SK-N-SH treated with all-trans-retinoic acid at 6 μM for 48 hours (cell line): ENCODE data around the gene SLC35F3.

Experiments used
- ATAC-seq: fragments of 200-7000 bp; cut with Tn5 transposase; 3 replicates; pipeline ENCODE4 v1.9.1; 2020; ENCODE audit warnings: mild to moderate bottlenecking, moderate library complexity
- ARNTL ChIP-seq: fragments of 450-650 bp; formaldehyde crosslinking; IDR thresholded peaks from 2 replicates; pipeline ENCODE4 v1.5.0; 2020; ENCODE audit warnings: low read depth, mild to moderate bottlenecking, moderate library complexity, borderline replicate concordance
- BACH2 ChIP-seq: fragments of 250-450 bp; sonication (Bioruptor Pico); IDR thresholded peaks from 2 replicates; pipeline ENCODE4 v1.9.0; 2021; ENCODE audit warnings: mild to moderate bottlenecking, borderline replicate concordance
- CSDC2 ChIP-seq: fragments of 250-450 bp; sonication (Bioruptor Pico); IDR thresholded peaks from 2 replicates; pipeline ENCODE4 v1.5.0; 2020; ENCODE audit warnings: mild to moderate bottlenecking, moderate library complexity
- CSRNP3 ChIP-seq: fragments of 250-450 bp; sonication (Bioruptor Pico); IDR thresholded peaks from 2 replicates; pipeline ENCODE4 v1.5.1; 2021; ENCODE audit warnings: mild to moderate bottlenecking, moderate library complexity
- ESRRG ChIP-seq: fragments of 250-450 bp; sonication (Bioruptor Pico); IDR thresholded peaks from 2 replicates; pipeline ENCODE4 v1.6.1; 2021; ENCODE audit warnings: mild to moderate bottlenecking
- GLIS3 ChIP-seq: fragments of 250-450 bp; sonication (Bioruptor Pico); IDR thresholded peaks from 2 replicates; pipeline ENCODE4 v1.5.0; 2020; ENCODE audit warnings: mild to moderate bottlenecking, moderate library complexity
- ISL1 ChIP-seq: fragments of 250-450 bp; sonication (Bioruptor Pico); IDR thresholded peaks from 2 replicates; pipeline ENCODE4 v2.1.2; 2022; ENCODE audit warnings: mild to moderate bottlenecking, moderate library complexity
- OSR1 ChIP-seq: fragments of 250-450 bp; sonication (Bioruptor Pico); IDR thresholded peaks from 2 replicates; pipeline ENCODE4 v1.8.0; 2022; ENCODE audit warnings: moderate library complexity, mild to moderate bottlenecking, inconsistent platforms
- PATZ1 ChIP-seq: fragments of 250-450 bp; sonication (Bioruptor Pico); IDR thresholded peaks from 2 replicates; pipeline ENCODE4 v1.8.0; 2020; ENCODE audit warnings: mild to moderate bottlenecking, moderate library complexity, borderline replicate concordance
- POU6F1 ChIP-seq: fragments of 250-450 bp; sonication (Bioruptor Pico); IDR thresholded peaks from 2 replicates; pipeline ENCODE4 v1.8.0; 2021; ENCODE audit warnings: low read depth, mild to moderate bottlenecking, moderate library complexity, borderline replicate concordance
- PPARA ChIP-seq: fragments of 250-450 bp; sonication (Bioruptor Pico); IDR thresholded peaks from 2 replicates; pipeline ENCODE4 v1.5.0; 2020; ENCODE audit warnings: mild to moderate bottlenecking, borderline replicate concordance
- RARB ChIP-seq: fragments of 250-450 bp; sonication (Bioruptor Pico); IDR thresholded peaks from 2 replicates; pipeline ENCODE4 v1.8.0; 2021; ENCODE audit warnings: mild to moderate bottlenecking, moderate library complexity
- SNAI2 ChIP-seq: fragments of 250-450 bp; sonication (Bioruptor Pico); IDR thresholded peaks from 2 replicates; pipeline ENCODE4 v1.5.0; 2020; ENCODE audit warnings: mild to moderate bottlenecking, moderate library complexity
- TCF4 ChIP-seq: fragments of 250-450 bp; sonication (Bioruptor Pico); IDR thresholded peaks from 2 replicates; pipeline ENCODE4 v1.8.0; 2021; ENCODE audit warnings: mild to moderate bottlenecking, moderate library complexity, borderline replicate concordance
- TOX ChIP-seq: fragments of 250-450 bp; sonication (Bioruptor Pico); IDR thresholded peaks from 2 replicates; pipeline ENCODE4 v1.8.0; 2021; ENCODE audit warnings: mild to moderate bottlenecking, moderate library complexity, borderline replicate concordance
- TSHZ2 ChIP-seq: fragments of 250-450 bp; sonication (Bioruptor Pico); IDR thresholded peaks from 2 replicates; pipeline ENCODE4 v1.5.0; 2020; ENCODE audit warnings: mild to moderate bottlenecking, moderate library complexity
- ZFP30 ChIP-seq: fragments of 450-650 bp; formaldehyde crosslinking; IDR thresholded peaks from 2 replicates; pipeline ENCODE4 v1.5.0; 2022; ENCODE audit warnings: mild to moderate bottlenecking, moderate library complexity
- ZNF565 ChIP-seq: fragments of 450-650 bp; formaldehyde crosslinking; conservative IDR thresholded peaks from 2 replicates; pipeline ENCODE4 v1.5.0; 2020; ENCODE audit warnings: low read depth, mild to moderate bottlenecking, moderate library complexity
- ZNF70 ChIP-seq: fragments of 450-650 bp; formaldehyde crosslinking; IDR thresholded peaks from 2 replicates; pipeline ENCODE4 v1.5.0; 2020; ENCODE audit warnings: mild to moderate bottlenecking, moderate library complexity
- ZNF8 ChIP-seq: fragments of 450-650 bp; formaldehyde crosslinking; IDR thresholded peaks from 2 replicates; pipeline ENCODE4 v1.5.0; 2020; ENCODE audit warnings: mild to moderate bottlenecking, moderate library complexity

Gene SLC35F3

GRCh38 chr1:234292011-234292410, 387.5 kb downstream of the SLC35F3 start:
- no peak for TF ChIP-seq RARB (CRISPR knock-in tag)
- no peak for TF ChIP-seq ARNTL (CRISPR knock-in tag)
- no peak for TF ChIP-seq TOX (CRISPR knock-in tag)
- no peak for TF ChIP-seq ZFP30
- TF ChIP-seq PATZ1 (CRISPR knock-in tag) = no peak
- TF ChIP-seq POU6F1 (CRISPR knock-in tag) = no peak
- TF ChIP-seq TSHZ2 (CRISPR knock-in tag) = no peak
- no peak for TF ChIP-seq ESRRG
- no peak for ATAC-seq

GRCh38 chr1:234292548-234292947, 388.1 kb downstream of the SLC35F3 start:
- ATAC-seq = no peak
- TF ChIP-seq TOX (CRISPR knock-in tag) = no peak
- no peak for TF ChIP-seq ESRRG
- TF ChIP-seq TCF4 = no peak
- TF ChIP-seq PPARA (CRISPR knock-in tag) = no peak
- TF ChIP-seq PATZ1 (CRISPR knock-in tag) = no peak
- no peak for TF ChIP-seq CSRNP3 (CRISPR knock-in tag)
- no peak for TF ChIP-seq ZFP30
- TF ChIP-seq ZNF565 = no peak
- no peak for TF ChIP-seq OSR1 (CRISPR knock-in tag)
- TF ChIP-seq CSDC2 (CRISPR knock-in tag) = no peak
- no peak for TF ChIP-seq SNAI2 (CRISPR knock-in tag)
- TF ChIP-seq GLIS3 (CRISPR knock-in tag) = no peak
- TF ChIP-seq BACH2 (CRISPR knock-in tag) = no peak
- TF ChIP-seq ISL1 (CRISPR knock-in tag) = no peak
- no peak for TF ChIP-seq POU6F1 (CRISPR knock-in tag)
- TF ChIP-seq ZNF70 (CRISPR knock-in tag) = no peak
- TF ChIP-seq ZNF8 = no peak
- no peak for TF ChIP-seq RARB (CRISPR knock-in tag)
- TF ChIP-seq, all 23 proteins: peak for 0
